GM19043 (cell line): ENCODE data around the gene TRAIP.
"Not testable (repeated sequence)": the region's sequence is repeated elsewhere in the genome, so short reads cannot be mapped to it uniquely, and the experiment has no call there.

Source experiments
- ATAC-seq: cut with Tn5 transposase; IDR thresholded peaks from one replicate; pipeline ENCODE4 v1.9.1; 2021; ENCODE audit warnings: low read depth; ENCODE audit not compliant: unreplicated experiment

TRAIP gene

GRCh38 chr3:49831341-49831740, 25.0 kb downstream of the TRAIP start:
- no peak for ATAC-seq

GRCh38 chr3:49826016-49826415, 30.3 kb downstream of the TRAIP start:
- ATAC-seq = no peak

GRCh38 chr3:49823131-49823530, 33.2 kb downstream of the TRAIP start:
- ATAC-seq = not testable (repeated sequence)

GRCh38 chr3:49813497-49814174, 42.7 kb downstream of the TRAIP start, which contains the start of gene UBA7:
TSS of gene UBA7 (minus strand) at chr3:49813953. CDS start at chr3:49813787, 166 bp downstream.
- peak; percentile 81 for ATAC-seq

- no peak for ATAC-seq
These were observed 43.4 kb downstream of the TRAIP start for GRCh38 chr3:49812916-49813496.

- ATAC-seq = no peak
These were observed 48.8 kb downstream of the TRAIP start for GRCh38 chr3:49807431-49808114.

- no peak for ATAC-seq
These were observed 49.5 kb downstream of the TRAIP start for GRCh38 chr3:49806850-49807249.

GRCh38 chr3:49805897-49806701, 50.3 kb downstream of the TRAIP start:
- no peak for ATAC-seq

- no peak for ATAC-seq
These were observed 51.0 kb downstream of the TRAIP start for GRCh38 chr3:49805367-49805782.

GRCh38 chr3:49804141-49805041, 52.0 kb downstream of the TRAIP start:
- no peak for ATAC-seq

- no peak for ATAC-seq
These were observed 52.8 kb downstream of the TRAIP start for GRCh38 chr3:49803465-49804140.

- ATAC-seq = peak; percentile 50
These were observed 53.5 kb downstream of the TRAIP start, which contains the start of gene INKA1 for GRCh38 chr3:49802719-49803464. TSS of gene INKA1 (plus strand) at chr3:49803261. CDS start at chr3:49803393, 132 bp downstream.

GRCh38 chr3:49801160-49801559, 55.2 kb downstream of the TRAIP start:
- no peak for ATAC-seq

GRCh38 chr3:49799761-49800160, 56.6 kb downstream of the TRAIP start, which contains the start of gene CDHR4:
TSS of gene CDHR4 (minus strand) at chr3:49799873. CDS start at chr3:49799812, 61 bp downstream.
- ATAC-seq = no peak

- no peak for ATAC-seq
These were observed 57.3 kb downstream of the TRAIP start for GRCh38 chr3:49799105-49799504.

GRCh38 chr3:49794926-49795905, 61.1 kb downstream of the TRAIP start:
- ATAC-seq = no peak

- no peak for ATAC-seq
These were observed 61.9 kb downstream of the TRAIP start for GRCh38 chr3:49794431-49794830.
